Measurements from ENCODE around the gene DKK3. TPM values are rescaled to one million over a fixed set of nuclear protein-coding genes. Genes with fewer than 3 reads are reported as not detected.
"Not testable (repeated sequence)": the region's sequence is repeated elsewhere in the genome, so short reads cannot be mapped to it uniquely, and the experiment has no call there.

The DKK3 gene
- total RNA-seq, 2 donors from 2014 or later, result 117 to 138 TPM

DNA sequence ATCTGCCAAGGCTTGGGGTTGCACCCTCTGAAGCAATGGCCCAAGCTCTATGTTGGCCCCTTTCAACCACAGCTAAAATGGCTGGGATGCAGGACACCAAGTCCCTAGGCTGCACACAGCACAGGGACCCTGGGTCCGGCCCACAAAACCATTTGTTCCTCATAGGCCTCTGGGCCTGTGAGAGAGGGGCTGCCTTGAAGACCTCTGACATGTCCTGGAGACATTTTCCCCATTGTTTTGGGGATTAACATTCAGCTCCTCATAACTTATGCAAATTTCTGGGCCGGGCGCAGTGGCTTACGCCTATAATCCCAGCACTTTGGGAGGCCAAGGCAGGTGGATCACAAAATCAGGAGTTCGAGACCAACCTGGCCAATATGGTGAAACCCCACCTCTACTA, 32.3 kb upstream of the DKK3 start:
- intact Hi-C loops (cut with DNase I), result loop anchor here (10.0 kb wide), 2 partner anchors 106 to 236 kb away; no protein-coding TSS in a partner anchor
- DNase-seq (ENCODE audit: low spot score), result not testable (repeated sequence)

DNA sequence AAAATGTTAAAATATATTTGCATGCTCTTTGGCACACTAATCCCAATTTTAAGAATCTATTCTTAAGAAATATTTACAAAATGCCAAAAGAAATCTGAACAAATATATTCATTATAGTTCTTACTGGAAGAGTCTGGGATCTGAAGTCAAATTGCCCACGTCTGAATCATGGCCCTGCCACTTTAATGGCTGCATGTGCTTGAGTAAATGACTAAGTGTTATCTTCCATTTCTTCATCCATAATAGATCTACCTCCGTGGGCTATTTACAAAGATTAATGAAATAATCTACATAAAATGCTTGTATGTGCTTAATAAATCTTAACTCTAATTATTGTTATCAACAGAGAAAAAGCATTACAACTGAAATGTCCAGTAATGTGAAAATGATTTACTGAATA, 24.5 kb upstream of the DKK3 start:
- DNase-seq (ENCODE audit: low spot score), result no peak
- intact Hi-C loops (cut with DNase I), result no loop called here

DNA sequence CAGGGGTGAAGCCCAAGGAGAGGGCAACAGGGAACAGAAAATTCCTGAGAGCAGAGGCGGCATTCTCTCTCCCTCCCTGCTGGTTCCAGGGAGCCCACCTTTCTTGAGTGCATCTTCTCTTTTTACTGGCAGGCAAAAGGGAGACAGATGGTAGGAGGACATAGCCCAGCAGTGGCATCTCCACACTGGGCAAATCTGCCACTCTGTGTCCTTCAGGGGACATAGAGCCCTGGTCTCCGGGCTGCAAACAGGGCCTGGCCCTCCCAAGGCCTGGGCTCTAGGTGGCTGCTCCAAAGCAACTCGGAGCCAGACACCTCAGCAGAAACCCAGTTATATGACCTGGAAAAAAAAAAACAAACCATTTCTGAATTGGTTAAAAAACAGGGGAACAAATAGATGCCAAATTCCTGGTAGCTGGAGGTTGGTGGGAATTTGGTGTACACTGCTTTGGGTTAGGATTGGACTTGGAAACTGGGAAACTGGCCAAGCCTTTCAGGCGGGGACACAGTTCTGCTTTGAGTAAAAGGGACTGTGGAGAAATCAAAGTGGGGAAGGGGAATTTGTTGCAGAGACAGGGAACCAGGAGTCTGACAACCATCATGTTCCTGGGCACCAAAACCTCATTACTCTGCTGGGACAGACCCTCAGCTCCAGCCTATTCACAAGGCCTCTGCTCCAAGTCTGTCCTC, 23.6 kb upstream of the DKK3 start:
- no peak for DNase-seq (ENCODE audit: low spot score)
- intact Hi-C loops (cut with DNase I), result no loop called here

DNA sequence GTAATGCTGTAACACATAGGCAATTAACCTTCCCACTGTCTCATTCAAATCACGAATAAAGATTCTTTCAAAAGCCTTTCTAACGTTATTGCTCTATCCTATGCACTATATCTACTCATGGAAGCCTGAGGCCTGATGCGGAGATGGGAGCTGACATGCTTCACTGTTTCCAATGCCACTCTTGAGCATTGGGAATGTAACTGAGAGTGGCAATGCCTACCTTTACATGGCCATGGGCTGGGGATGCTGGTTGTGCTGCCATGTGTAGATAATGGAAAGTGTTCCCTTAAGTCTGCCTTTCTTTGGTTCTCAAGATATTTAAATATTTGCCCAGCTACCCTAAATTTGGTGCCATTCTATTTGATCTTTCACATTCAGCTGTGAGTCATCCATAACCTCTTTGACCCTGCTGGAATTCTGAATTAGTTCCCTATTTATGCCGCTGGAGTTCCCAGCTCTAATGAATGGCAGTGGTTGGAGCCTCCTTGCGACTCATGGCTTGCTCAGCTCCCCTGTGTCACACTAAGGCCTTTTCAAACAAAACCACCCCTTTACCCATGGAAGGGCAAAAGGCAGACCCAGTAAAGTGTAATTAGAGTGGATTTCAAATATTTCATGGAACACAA, 21.4 kb upstream of the DKK3 start:
- DNase-seq (ENCODE audit: low spot score), result no peak
- intact Hi-C loops (cut with DNase I), result no loop called here

DNA sequence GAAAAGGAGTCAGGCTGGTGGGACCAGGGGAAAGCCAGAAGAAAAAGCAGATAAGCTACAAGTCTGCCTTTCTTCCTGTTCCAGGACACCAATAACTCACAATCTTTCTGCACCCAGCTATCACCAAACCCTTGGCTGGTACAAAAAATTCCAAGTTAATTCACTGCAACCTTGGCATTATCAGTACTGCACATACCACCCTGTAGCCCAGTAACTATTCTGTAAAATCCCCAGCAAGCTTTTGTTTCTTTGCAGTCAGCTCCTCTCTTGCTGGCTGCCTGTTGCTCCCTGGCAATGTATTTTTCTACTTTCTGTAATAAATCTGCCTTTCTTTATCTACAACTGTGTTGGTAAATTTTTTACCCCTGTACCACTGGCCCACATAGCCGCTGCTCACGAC, 20.7 kb upstream of the DKK3 start:
- intact Hi-C loops (cut with DNase I), result no loop called here
- no peak for DNase-seq (ENCODE audit: low spot score)

DNA sequence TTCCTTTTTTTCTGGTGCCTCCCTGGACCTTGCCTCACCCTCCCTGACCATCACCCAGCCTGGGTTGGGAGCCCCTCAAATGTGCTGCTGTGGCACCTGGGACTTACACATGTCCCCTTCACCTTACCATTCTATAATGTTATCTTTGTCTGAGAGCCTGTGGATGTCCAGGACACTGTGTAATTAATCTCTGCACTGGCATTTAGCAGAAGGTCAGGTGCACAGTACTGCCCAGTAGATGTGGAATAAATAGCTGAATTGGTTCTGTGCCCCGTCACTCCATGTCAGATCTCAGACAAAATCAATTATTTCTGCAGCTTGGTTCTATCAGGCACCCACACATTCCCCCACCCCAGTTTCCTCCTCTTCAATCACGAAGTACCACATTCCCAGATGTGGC, 19.9 kb upstream of the DKK3 start:
- intact Hi-C loops (cut with DNase I), result no loop called here
- no peak for DNase-seq (ENCODE audit: low spot score)

DNA sequence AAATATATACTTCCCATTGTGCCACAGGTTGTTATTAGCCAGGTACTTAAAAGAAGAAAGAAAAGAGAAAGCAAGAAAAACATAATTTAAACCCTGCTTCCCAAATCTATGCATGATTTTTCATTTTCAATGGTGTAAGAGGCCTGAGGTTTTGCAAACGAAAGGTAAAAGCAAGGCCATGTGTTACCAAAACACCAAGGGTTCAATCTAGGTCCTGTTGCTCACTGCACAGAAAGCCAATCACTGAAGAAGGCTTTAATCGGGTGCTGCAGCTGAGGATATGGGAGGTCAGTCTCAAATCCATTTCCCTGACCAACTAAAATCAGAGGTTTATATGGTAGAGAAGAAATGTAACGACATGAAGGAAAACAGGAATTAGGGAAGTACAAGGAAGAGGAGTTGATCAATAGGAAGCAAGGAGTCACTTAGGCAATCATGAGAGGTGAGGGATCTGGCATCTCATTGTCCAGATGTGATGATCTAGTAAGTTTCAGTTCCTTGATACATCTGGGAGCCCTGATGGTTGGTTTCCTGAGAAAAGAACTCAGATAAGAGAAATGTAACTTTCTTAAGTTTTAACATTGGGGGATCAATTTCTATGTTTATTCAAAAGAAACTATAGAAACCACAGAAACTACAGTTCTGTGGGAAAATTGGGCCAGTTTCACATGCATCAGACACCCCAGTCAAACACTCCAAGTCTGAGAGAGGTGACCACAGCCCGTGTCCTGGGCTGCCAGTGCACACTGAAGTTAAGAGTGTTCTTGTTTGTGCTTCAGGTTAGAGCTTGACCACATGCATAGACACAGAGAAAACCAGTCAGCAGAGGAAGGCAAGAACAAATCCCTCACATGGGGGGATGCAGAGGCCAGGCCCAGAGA, 18.1 kb upstream of the DKK3 start:
- intact Hi-C loops (cut with DNase I), result no loop called here
- no peak for DNase-seq (ENCODE audit: low spot score)

DNA sequence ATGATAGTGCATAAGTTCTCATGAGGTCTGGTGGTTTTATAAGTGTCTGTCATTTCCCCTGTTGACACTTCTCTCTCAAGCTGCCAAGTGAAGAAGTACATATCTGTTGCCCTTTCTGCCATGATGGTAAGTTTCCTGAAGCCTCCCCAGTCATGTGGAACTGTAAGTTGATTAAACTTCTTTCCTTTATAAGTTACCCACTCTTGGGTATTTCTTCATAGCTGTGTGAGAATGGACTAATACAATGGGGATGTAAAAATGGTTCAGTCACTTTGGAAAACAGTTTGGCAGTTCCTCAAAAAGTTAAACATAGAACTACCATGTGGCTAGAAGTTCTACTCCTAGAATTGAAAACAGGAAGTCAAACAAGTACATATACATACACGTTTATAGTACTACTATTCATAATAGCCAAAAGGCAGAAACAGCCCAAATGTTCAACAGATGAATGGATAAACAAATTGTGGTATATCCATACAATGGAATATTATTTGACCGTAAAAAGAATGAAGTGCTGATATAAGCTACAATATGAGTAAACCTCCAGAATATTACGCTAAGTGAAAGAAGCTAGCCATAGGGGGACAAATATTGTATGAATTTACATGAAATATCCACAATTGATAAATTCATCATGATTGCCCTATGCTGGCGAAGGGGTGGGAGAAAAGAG, 16.0 kb upstream of the DKK3 start:
- intact Hi-C loops (cut with DNase I), result no loop called here
- no peak for DNase-seq (ENCODE audit: low spot score)

DNA sequence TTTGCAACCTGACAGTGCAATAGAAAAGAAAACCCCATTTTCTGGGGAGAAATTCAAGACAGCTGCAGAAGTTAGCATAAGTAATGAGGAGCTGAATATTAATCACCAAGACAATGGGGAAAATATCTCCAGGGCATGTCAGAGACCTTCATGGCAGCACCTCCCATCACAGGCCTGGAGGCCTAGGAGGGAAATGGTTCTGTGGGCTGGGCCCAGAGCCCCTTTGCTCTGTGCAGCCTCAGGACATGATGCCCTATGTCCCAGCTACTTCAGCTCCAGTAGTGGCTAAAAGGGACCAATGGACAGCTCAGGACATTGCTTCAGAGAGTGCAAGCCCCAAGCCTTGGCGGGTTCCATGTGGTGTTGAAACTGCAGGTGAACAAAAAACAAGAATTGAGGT, 14.6 kb upstream of the DKK3 start:
- intact Hi-C loops (cut with DNase I), result no loop called here

DNA sequence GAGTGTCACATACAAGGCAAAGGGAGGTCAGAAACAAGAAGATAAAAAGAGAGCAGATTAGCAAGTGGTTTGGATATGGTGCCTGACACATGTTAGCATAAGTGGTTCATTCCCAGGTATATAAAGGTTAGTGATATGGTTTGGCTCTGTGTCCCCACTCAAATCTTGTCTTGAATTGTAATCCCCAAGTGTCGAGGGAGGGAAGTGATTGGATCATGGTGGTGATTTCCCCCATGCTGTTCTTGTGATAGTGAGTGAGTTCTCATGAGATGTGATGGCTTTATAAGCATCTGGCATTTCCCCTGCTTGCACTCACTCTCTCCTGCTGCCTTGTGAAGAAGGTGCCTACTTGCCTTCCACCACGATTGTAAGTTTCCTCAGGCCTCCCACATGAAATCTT, 12.1 kb upstream of the DKK3 start:
- DNase-seq (ENCODE audit: low spot score), result no peak
- intact Hi-C loops (cut with DNase I), result no loop called here

More for the DNA sequence above, 14.6 kb upstream of the DKK3 start:
- DNase-seq (ENCODE audit: low spot score), result no peak

DNA sequence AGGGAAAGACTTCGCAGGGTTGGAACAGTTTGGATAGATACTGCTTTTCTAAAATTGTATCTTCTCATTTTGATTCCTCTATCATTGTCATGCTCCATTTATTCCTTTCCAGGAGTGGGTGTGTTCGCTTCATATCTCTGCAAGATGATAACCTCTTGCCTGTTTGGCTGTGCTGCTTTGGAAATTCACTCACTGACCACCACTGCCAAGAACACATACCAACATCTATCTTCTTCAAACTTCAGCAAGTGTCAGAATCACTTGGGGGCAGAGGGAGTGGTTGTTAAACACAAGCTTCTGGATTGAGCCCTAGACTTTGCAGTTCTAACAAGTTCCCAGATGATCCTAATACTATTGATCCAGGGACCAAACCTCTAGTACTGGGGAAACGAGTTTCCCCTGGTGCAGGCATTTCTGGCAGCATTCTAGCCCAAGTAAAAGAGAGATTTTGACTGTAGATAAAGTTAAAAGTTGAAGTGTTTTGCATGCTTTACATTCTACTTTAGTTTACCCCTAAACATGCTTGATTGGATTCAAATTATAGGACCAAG, 11.5 kb upstream of the DKK3 start:
- intact Hi-C loops (cut with DNase I), result no loop called here
- DNase-seq (ENCODE audit: low spot score), result no peak

DNA sequence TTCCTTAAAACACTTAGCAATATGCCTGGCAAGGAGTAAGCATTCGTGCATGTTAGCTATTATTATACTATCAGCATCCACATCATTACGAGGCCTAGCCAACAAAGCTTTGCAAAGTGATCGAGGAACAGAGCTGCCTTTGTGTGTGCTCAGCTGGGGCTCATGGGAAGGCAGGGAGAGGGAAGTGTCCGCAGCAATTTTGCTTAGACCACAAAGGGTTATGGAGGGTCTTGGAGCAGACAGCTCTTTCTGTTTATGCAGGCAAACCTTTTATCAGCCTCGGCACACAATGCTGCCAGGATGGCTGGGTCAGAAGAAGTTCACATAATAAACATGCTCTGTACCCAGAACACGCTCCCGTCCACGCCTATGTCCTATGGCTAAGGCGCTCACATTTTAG, 10.9 kb upstream of the DKK3 start:
- no peak for DNase-seq (ENCODE audit: low spot score)
- intact Hi-C loops (cut with DNase I), result no loop called here

DNA sequence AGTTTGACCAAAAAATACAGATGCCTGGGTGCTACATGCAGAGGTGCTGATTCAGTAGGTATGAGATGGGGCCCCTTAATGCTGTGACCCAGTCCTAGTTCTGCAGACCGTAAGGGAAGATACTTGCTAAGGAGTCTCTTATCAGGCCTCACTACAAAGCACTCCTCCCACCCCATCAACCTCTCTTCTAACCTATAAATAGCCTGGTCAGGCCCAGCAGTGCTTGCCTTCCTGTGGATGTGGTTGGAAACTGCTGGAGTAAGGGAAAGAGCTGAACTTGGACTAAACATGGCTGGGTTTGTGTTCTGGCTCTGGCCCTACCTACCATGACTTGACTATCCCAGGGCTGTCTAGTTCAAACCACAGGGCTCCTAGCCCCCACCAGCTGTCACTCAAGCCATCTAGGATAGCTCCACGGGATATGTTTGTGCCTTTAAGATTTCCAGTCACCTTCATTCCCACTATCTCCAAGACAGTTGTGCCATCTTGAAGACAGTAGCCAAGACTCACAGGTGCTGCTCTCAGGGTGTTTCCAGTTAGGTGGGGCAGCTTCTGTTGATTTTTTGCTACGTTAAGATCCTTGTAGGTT, 9.5 kb upstream of the DKK3 start:
- no peak for DNase-seq (ENCODE audit: low spot score)
- intact Hi-C loops (cut with DNase I), result no loop called here

DNA sequence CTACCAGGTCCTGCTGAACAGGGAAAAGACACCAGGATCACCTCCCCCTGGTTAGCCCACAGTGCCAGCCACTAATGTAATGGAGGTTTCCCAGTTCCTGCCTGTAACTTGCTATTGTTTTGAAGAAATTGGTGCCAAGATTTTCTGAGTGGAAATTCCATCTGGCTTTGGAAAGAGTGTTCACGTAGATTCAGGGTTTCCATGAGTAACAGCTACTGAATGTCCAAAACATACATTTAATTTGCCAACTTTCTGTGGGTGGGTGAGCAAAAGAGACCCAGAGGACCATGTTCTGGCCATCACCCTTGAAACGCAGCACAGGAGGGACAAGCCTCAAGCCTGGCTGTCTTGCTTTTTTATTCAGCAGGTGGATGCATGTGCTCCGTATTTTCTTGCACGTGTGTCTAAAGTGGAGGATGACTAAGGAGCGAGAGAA, 8.8 kb upstream of the DKK3 start:
- intact Hi-C loops (cut with DNase I), result no loop called here
- no peak for DNase-seq (ENCODE audit: low spot score)

DNA sequence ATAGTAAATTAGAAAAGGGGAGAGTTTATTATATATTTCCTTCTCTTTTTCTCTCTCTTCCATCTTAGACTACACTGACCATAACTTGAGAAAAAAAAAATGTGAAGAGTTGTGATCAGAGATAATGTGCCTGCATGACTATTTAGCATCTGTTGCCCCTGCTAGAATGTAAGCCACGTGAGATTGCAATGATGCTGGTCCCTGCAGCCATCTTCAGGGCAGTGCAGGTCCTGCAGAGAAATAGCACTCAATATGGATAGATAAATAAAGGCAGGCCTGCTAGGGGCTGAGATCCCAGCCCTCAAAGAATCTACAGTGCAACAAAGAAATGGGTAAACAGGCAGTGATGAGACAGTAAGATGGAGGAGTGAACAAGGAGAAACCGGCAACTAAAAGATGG, 7.8 kb upstream of the DKK3 start:
- no peak for DNase-seq (ENCODE audit: low spot score)
- intact Hi-C loops (cut with DNase I), result no loop called here

DNA sequence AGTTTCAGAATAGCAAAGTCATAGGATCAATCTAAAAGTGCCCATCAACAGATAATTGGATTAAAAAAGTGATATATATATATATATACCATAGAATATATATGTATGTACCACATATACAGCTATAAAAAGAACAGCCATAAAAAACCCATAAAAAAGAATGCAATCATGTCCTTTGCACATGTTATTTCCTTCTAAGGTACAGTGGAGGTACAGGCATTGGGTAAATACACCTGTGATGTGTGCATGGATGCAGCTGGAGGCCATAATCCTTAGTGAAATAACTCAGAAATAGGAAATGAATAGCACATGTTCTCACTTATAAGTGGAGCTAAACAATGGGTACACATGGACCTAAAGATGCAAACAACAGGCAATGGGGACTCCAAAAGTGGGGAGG, 7.1 kb upstream of the DKK3 start:
- intact Hi-C loops (cut with DNase I), result no loop called here
- no peak for DNase-seq (ENCODE audit: low spot score)

DNA sequence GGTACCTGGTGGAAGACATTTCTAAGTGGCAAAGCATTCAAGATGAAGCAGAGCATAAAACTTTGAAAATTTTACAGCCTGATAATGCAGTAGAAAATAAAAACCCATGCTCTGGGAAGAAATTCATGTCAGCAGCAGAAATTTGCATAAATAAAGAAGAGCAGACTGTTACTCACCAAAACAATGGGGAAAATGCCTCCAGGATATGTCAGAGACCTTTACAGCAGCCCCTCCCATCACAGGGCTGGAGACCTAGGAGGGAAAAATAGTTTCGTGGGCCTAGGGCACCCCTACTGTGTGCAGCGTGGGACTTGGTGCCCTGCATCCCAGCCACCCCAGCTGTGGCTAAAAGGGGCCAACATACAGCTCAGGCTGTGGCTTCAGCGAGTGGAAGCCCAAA, 5.4 kb upstream of the DKK3 start:
- no peak for DNase-seq (ENCODE audit: low spot score)
- intact Hi-C loops (cut with DNase I), result no loop called here

DNA sequence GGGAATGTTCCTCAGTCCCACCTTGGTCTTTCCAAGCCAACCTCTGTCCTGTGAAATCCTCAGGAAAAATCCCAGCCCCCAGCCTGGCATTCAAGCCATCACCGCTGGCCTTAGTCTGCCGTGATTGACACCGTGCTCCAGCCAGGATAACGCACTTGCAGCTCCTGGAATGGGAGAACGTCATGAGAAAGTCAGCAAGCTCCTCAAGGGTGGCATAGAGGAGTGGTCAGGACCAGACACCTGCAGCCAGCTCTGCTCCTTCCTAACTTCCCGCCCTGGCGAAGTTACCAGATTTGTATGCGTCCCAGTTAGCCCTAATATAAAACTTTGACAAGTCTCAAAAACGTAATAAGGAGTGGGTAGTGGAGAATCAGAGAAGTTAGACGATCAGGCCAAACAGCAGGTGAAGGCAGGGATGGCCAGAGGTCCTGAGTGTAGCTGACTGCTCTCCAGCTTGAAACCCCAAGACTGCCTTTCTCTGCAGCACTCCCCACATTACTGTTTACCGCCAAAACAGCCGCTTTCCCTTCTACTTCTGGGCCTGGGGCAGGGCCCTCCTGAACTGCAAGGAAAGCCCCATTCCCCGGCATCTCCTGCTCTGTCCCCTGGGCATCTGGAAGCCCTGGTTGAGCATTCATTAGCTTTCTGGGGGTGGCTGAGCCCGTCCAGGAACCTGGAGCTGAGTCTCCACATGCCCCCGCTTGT, 1.3 kb upstream of the DKK3 start:
- intact Hi-C loops (cut with DNase I), result loop anchor here in 1 of 2 donors (5.0 kb wide), 1 partner anchor 37 kb away; no protein-coding TSS in a partner anchor
- DNase-seq (ENCODE audit: low spot score), result no peak

Measured in posterior vena cava (tissue), 2 donors.